ENCODE data around the gene PNRC2. TPM values are rescaled to one million over a fixed set of nuclear protein-coding genes. Genes with fewer than 3 reads are reported as not detected.

PNRC2 gene
- total and polyA plus RNA-seq, 7 donors = 104 to 223 (median 162) TPM

DNA sequence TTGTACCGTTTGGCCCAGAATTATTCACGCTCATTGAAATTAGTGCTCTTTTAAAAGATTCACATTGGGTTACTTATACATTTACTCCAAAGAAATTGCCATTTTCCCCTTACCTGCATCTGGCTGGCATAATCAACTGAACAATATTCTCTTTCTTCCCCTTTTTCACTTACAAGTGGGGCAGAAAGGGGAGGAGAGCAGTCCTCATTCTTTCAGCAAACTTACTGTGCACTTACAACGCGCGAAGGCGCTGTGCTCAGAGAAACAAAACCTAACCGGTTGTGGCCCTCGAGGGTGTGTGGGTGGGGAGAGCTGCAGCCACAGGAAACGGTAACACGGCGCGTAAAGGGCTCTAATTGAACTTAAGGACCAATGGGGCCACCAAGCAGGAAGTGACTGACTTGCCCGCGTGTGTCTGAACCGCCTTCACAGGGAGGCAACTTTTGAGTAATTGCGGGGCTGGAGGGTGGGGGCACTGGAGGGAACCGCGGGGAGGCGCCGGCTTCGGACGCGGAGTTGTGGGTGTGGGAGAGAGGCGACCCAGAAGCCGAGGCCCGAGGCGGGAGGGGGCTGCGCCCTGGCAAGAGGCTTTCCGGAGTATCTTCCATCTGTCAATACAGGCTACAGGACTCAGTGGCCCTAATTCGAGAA is 693 bp upstream of the PNRC2 start:
- WGBS, 2 donors = 0 to 1% methylated on average over 30 of the region's 30 CpGs
- H3K4me1 ChIP-seq = peaks cover 0 to 38% (median 26%) of the 10 kb centered on the region in 4 donors
- DNase-seq = peak; percentile 93
- intact Hi-C loops (cut with DNase I) = loop anchor here (1.0 to 5.0 kb wide), 4 partner anchors 38 to 157 kb away; partner anchors contain the start of genes GALE and MYOM3
- peaks cover 0 to 19% (median 0%) of the 10 kb centered on the region in 4 donors for H3K36me3 ChIP-seq
- TF ChIP-seq, protein P1, sequence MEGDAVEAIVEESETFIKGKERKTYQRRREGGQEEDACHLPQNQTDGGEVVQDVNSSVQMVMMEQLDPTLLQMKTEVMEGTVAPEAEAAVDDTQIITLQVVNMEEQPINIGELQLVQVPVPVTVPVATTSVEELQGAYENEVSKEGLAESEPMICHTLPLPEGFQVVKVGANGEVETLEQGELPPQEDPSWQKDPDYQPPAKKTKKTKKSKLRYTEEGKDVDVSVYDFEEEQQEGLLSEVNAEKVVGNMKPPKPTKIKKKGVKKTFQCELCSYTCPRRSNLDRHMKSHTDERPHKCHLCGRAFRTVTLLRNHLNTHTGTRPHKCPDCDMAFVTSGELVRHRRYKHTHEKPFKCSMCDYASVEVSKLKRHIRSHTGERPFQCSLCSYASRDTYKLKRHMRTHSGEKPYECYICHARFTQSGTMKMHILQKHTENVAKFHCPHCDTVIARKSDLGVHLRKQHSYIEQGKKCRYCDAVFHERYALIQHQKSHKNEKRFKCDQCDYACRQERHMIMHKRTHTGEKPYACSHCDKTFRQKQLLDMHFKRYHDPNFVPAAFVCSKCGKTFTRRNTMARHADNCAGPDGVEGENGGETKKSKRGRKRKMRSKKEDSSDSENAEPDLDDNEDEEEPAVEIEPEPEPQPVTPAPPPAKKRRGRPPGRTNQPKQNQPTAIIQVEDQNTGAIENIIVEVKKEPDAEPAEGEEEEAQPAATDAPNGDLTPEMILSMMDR (IDR thresholded peaks at IDR 0.05) = peak in 3 of 4 experiments; percentile 13 to 25 (median 14)
- peak in 1 of 2 donors; percentile 9 for TF ChIP-seq POLR2A (IDR thresholded peaks at IDR 0.05)
- peak; percentile 33 to 80 (median 50) for TF ChIP-seq POLR2AphosphoS5 (IDR thresholded peaks at IDR 0.05)
- no peak for TF ChIP-seq EP300 (IDR thresholded peaks at IDR 0.05)
- no peaks in the 10 kb centered on the region for H3K27me3 ChIP-seq
- peak overlapping the region; percentile 47 to 89 (median 78) for H3K4me3 ChIP-seq
- H3K27ac ChIP-seq = peak overlapping the region; percentile 98 to 100 (median 98)
- H3K9me3 ChIP-seq = no peaks in the 10 kb centered on the region

DNA sequence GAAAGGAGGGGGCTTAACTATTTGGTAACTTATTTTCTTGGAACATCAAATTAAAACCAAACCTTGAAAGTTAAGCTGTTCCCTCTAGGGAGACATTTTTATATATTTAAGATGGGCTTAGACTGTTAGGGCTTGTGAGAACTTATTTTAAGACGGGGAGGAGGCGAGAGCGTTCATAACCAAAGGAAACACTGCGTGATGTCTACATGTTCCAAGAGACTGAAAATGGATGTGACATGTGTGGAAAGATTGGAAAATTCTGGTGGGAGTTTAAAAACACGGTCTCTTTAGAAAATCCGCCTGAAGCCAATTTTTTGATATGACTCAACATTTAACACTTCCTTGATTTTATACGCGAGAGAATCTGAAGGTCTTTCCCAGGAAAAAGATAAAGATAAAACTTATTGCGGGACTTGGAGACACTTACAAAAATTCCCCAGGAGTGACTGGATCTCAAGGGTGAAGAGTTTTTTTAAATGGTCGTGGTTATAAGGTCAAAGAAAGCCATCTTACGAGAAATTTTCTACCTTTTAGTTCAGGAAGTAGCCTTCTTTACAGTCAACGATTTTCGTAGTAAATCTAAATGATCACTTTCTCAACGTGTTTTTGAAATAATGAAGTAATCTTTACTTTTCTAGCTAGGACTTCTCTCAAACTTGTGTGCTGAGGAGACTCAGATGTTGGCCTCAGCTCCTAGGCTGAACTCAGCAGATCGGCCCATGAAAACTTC is 828 bp downstream of the PNRC2 start:
- H3K9me3 ChIP-seq = no peaks in the 10 kb centered on the region
- no peak for DNase-seq
- TF ChIP-seq POLR2A (IDR thresholded peaks at IDR 0.05) (no peak), EP300 (IDR thresholded peaks at IDR 0.05) (no peak), POLR2AphosphoS5 (IDR thresholded peaks at IDR 0.05) (no peak)
- TF ChIP-seq, protein P1 (IDR thresholded peaks at IDR 0.05) = no peak
- WGBS, 2 donors = 0% methylated on average over 15 of the region's 15 CpGs
- H3K27me3 ChIP-seq = no peaks in the 10 kb centered on the region
- intact Hi-C loops (cut with DNase I) = no loop called here
- peak overlapping the region; percentile 98 to 100 (median 98) for H3K27ac ChIP-seq
- peaks cover 0 to 22% (median 0%) of the 10 kb centered on the region in 4 donors for H3K36me3 ChIP-seq
- H3K4me1 ChIP-seq = peaks cover 0 to 53% (median 39%) of the 10 kb centered on the region in 4 donors
- H3K4me3 ChIP-seq = peak overlapping the region; percentile 72 to 89 (median 84)

DNA sequence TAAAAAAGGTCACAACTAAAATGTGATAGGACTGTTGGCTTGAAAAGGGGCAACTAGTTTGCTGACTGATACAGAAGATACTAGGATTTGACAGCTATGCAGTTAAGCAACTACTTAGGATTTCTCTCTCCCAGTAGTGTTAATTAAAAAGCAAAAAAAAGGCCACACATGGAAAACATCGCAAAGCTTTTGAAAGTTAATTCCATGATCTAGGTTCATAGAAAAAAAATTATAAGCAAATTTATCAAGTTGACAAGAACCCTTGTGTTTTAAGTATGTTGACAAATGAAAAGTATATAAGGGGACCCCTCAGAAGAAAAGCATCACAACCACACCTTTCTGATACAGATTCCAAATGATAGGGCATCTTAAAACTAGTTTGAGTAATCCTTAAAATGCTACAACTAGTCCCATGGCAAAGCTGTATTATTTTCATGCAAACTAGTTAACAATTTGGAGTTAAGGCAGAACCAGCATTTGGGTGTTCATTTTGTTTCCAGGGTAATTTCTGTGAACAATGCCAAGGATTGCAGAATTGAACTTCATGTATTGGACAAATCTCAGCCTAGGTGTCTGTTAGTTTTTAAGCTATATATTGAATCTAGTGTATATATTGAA is 4.1 kb downstream of the PNRC2 start:
- DNase-seq = no peak
- H3K9me3 ChIP-seq = no peaks in the 10 kb centered on the region
- peaks cover 0 to 52% (median 4%) of the 10 kb centered on the region in 4 donors for H3K36me3 ChIP-seq
- H3K4me1 ChIP-seq = peaks cover 0 to 39% (median 35%) of the 10 kb centered on the region in 4 donors
- peak overlapping the region; percentile 48 to 87 (median 64) for H3K27ac ChIP-seq
- no peaks in the 10 kb centered on the region for H3K27me3 ChIP-seq
- TF ChIP-seq, protein P1 (IDR thresholded peaks at IDR 0.05) = no peak
- no peak for TF ChIP-seq EP300 (IDR thresholded peaks at IDR 0.05)
- no peak for TF ChIP-seq POLR2A (IDR thresholded peaks at IDR 0.05)
- TF ChIP-seq POLR2AphosphoS5 (IDR thresholded peaks at IDR 0.05) = no peak
- intact Hi-C loops (cut with DNase I) = no loop called here
- no peak overlapping the region for H3K4me3 ChIP-seq
- 81 to 92% methylated on average over 1 of the region's 1 CpG for WGBS, 2 donors

DNA sequence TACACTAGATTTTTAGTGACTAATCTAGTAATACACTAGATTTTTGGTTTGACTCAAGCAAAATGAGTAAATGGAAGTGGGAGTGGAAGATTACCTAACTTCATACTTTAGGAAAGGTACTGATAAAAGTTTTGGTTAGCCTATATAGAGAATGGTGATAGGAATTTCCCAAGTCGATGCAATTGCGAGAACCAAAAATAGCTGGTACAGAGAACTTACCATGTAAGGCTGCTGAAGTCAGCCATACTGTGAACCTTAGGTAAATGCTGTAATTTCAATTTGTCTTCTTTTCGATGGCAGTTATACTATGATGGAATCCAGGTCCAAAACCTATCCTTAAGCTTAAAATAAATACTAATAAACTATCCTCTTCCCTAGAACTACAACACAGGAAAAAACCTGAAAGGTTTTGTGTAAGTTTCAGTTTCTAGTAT is 4.6 kb downstream of the PNRC2 start:
- DNase-seq = no peak
- intact Hi-C loops (cut with DNase I) = no loop called here
- Histone ChIP-seq H3K9me3 (no peaks in the 10 kb centered on the region), H3K4me3 (no peak overlapping the region), H3K27me3 (no peaks in the 10 kb centered on the region), H3K4me1 (peaks cover 0 to 37% (median 34%) of the 10 kb centered on the region in 4 donors), H3K27ac (peak overlapping the region; percentile 48 to 87 (median 64)), H3K36me3 (peaks cover 0 to 57% (median 4%) of the 10 kb centered on the region in 4 donors)
- TF ChIP-seq POLR2AphosphoS5 (IDR thresholded peaks at IDR 0.05) = peak; percentile 36 to 78 (median 66)
- peak in 2 of 4 donors; percentile 45 to 78 for TF ChIP-seq EP300 (IDR thresholded peaks at IDR 0.05)
- no peak for TF ChIP-seq POLR2A (IDR thresholded peaks at IDR 0.05)
- 65 to 66% methylated on average over 3 of the region's 3 CpGs for WGBS, 2 donors

Measured in sigmoid colon (tissue), 7 donors.